GM12801 (cell line): Measurements from ENCODE around the gene CXCL1.

Source experiments
- CTCF ChIP-seq: IDR thresholded peaks from one replicate; pipeline ENCODE4 v1.5.1; 2011; ENCODE audit warnings: control low read depth; ENCODE audit not compliant: insufficient read length; ENCODE audit errors: extremely low read depth

Gene CXCL1

GRCh38 chr4:73832651-73833237, 36.4 kb upstream of the CXCL1 start:
- TF ChIP-seq CTCF = no peak

- no peak for TF ChIP-seq CTCF
These were observed 32.6 kb upstream of the CXCL1 start, which contains the start of gene CXCL6 for GRCh38 chr4:73836373-73837279. CXCL6 (plus strand) TSS chr4:73836678; CDS start chr4:73836751, 73 bp downstream.

- no peak for TF ChIP-seq CTCF
These were observed 30.1 kb upstream of the CXCL1 start for GRCh38 chr4:73839071-73839470.

- TF ChIP-seq CTCF = no peak
These were observed 29.5 kb upstream of the CXCL1 start for GRCh38 chr4:73839715-73840114.

GRCh38 chr4:73841243-73841925, 27.8 kb upstream of the CXCL1 start:
- TF ChIP-seq CTCF = no peak

- TF ChIP-seq CTCF = no peak
These were observed 26.5 kb upstream of the CXCL1 start for GRCh38 chr4:73842696-73843095.

- no peak for TF ChIP-seq CTCF
These were observed 25.8 kb upstream of the CXCL1 start for GRCh38 chr4:73843369-73843768.
